K562 (cell line): ENCODE data around the gene SNX33. TPM values are rescaled to one million over a fixed set of nuclear protein-coding genes. Genes with fewer than 3 reads are reported as not detected.

ENCODE experiments used
- ATAC-seq: fragments of 200-7000 bp; cut with Tn5 transposase; 3 replicates; pipeline ENCODE4 v1.9.1; 2020; ENCODE audit warnings: moderate library complexity
- BruUV-seq: library from RNA; stranded (reverse); fragments of 400-500 nt; replicated peaks from 2 replicates; lab custom pipeline; 2021; lab: Mats Ljungman, UMichigan
- CTCF ChIA-PET: fragments of 300-600 bp; formaldehyde crosslinking; extraction: SDS; loops from one replicate; lab custom pipeline; 2021; ENCODE audit warnings: low intra/inter-chr PET ratio; lab: Yijun Ruan, JAX
- POLR2A ChIA-PET: fragments of 300-600, 350-650 bp; sonication (Branson Sonifier 250); formaldehyde crosslinking; extraction: SDS; loops from one replicate; lab custom pipeline; 2021; ENCODE audit warnings: antibody characterized with exemption, inconsistent platforms; lab: Yijun Ruan, JAX
- DNase-seq, 4 experiments: peaks; one replicate each; pipeline versions ENCODE4 v3.0.0 to v3.0.0-alpha.2; 2011 to 2018; ENCODE audit warnings: low spot score in 3 of 4, mixed read lengths in 3 of 4; ENCODE audit errors: extremely low read depth in 1 of 4
- FAIRE-seq: peaks from 2 replicates; lab custom pipeline; 2011; peaks lifted over from hg19 to GRCh38; lab: Jason Lieb, UNC
- H2AFZ ChIP-seq: 2 replicates; pipeline ENCODE4 v1.6.0; 2011; ENCODE audit warnings: low read depth, low read length, control low read depth, inconsistent platforms
- H3K27ac ChIP-seq: fragments of 200-600 bp; 3 replicates; pipeline ENCODE4 v1.8.0; 2011; ENCODE audit warnings: low read depth, mild to moderate bottlenecking, control low read depth, inconsistent platforms, low read length, moderate library complexity, mixed read lengths; ENCODE audit errors: extremely low read depth
- H3K27me3 ChIP-seq, 2 experiments: fragments of 300-600 bp in 1 of 2; 2 replicates in 1 of 2; 3 replicates in 1 of 2; pipeline versions ENCODE4 v1.6.0 to v1.8.0; 2011; ENCODE audit warnings: inconsistent platforms in 2 of 2, low read length in 2 of 2, mild to moderate bottlenecking in 1 of 2, mixed read lengths in 1 of 2, moderate library complexity in 1 of 2; ENCODE audit not compliant: control insufficient read depth in 2 of 2, insufficient read depth in 2 of 2
- H3K36me3 ChIP-seq: fragments of 300-600 bp; 3 replicates; pipeline ENCODE4 v1.8.0; 2011; ENCODE audit warnings: mild to moderate bottlenecking, low read length, inconsistent platforms; ENCODE audit not compliant: control insufficient read depth, insufficient read depth
- H3K4me1 ChIP-seq, 2 experiments: fragments of 200-600 bp in 1 of 2; replicated peaks in 1 of 2; 2 replicates in 1 of 2; 3 replicates in 1 of 2; pipeline versions ENCODE4 v1.5.1 to v1.8.0; 2011; ENCODE audit warnings: inconsistent platforms in 2 of 2, low read length in 2 of 2, mild to moderate bottlenecking in 1 of 2, mixed read lengths in 1 of 2, moderate library complexity in 1 of 2; ENCODE audit not compliant: control insufficient read depth in 2 of 2, insufficient read depth in 2 of 2
- H3K4me2 ChIP-seq: 2 replicates; pipeline ENCODE4 v1.6.1; 2011; ENCODE audit warnings: low read length, control low read depth, inconsistent platforms, mixed read lengths; ENCODE audit not compliant: insufficient read depth
- H3K4me3 ChIP-seq: fragments of 200-600 bp; sonication (generic), shearing (Covaris generic); 2 replicates; pipeline ENCODE4 v1.5.1; 2016; ENCODE audit warnings: control low read depth, inconsistent platforms
- H3K79me2 ChIP-seq: fragments of 200-600 bp; 3 replicates; pipeline ENCODE4 v1.8.0; 2011; ENCODE audit warnings: low read length, inconsistent platforms; ENCODE audit not compliant: control insufficient read depth, insufficient read depth
- H3K9ac ChIP-seq, 2 experiments: 2 replicates each; pipeline versions ENCODE4 v1.6.0 to v1.6.1; 2011; ENCODE audit warnings: low read depth in 2 of 2, low read length in 2 of 2, control low read depth in 1 of 2, inconsistent platforms in 1 of 2, mild to moderate bottlenecking in 1 of 2, mixed read lengths in 1 of 2; ENCODE audit not compliant: insufficient read depth in 1 of 2
- H3K9me1 ChIP-seq: one replicate; pipeline ENCODE4 v1.6.0; 2011; ENCODE audit warnings: inconsistent platforms, mild to moderate bottlenecking, low read length, moderate library complexity; ENCODE audit not compliant: control insufficient read depth, insufficient read depth
- H3K9me3 ChIP-seq: replicated peaks from 2 replicates; pipeline ENCODE4 v1.5.1; 2011; ENCODE audit warnings: low read depth, low read length, inconsistent platforms; ENCODE audit not compliant: control insufficient read depth, insufficient read depth
- H4K20me1 ChIP-seq: replicated peaks from 2 replicates; pipeline ENCODE4 v1.6.1; 2011; ENCODE audit warnings: low read length, inconsistent platforms, mixed read lengths; ENCODE audit not compliant: control insufficient read depth, insufficient read depth
- CAMTA2 ChIP-seq: fragments of 250-450 bp; sonication (Bioruptor Pico); conservative IDR thresholded peaks from 2 replicates; pipeline ENCODE4 v1.5.1; 2022
- COPS2 ChIP-seq: fragments of 450-650 bp; conservative IDR thresholded peaks from 2 replicates; pipeline ENCODE4 v1.6.1; 2016; ENCODE audit warnings: mild to moderate bottlenecking, moderate library complexity
- ETV6 ChIP-seq, 3 experiments: fragments of 150-350 bp in 1 of 3; sonication (generic) in 1 of 3; formaldehyde crosslinking in 1 of 3; IDR thresholded peaks; 2 replicates each; pipeline versions ENCODE4 v1.6.1 to v1.8.0; 2014 to 2022; ENCODE audit warnings: borderline replicate concordance in 2 of 3, low read depth in 2 of 3, antibody characterized with exemption in 1 of 3, low read length in 1 of 3, mild to moderate bottlenecking in 1 of 3, missing genetic modification reagents in 1 of 3
- HMBOX1 ChIP-seq: sonication (generic); IDR thresholded peaks from 2 replicates; pipeline ENCODE4 v1.6.1; 2016
- SAFB2 ChIP-seq: fragments of 200-400 bp; formaldehyde crosslinking; IDR thresholded peaks from 2 replicates; pipeline ENCODE4 v1.6.1; 2018; ENCODE audit warnings: borderline replicate concordance, low read length, low read depth, moderate library complexity; ENCODE audit not compliant: severe bottlenecking
- SIX5 ChIP-seq, 2 experiments: IDR thresholded peaks; 2 replicates each; pipeline ENCODE4 v1.6.1; 2011; ENCODE audit warnings: low read length in 2 of 2, borderline replicate concordance in 1 of 2, low read depth in 1 of 2, mild to moderate bottlenecking in 1 of 2, moderate library complexity in 1 of 2; ENCODE audit not compliant: insufficient read depth in 1 of 2
- SP2 ChIP-seq: IDR thresholded peaks from 2 replicates; pipeline ENCODE4 v1.6.1; 2011; ENCODE audit warnings: mild to moderate bottlenecking, low read depth, low read length, moderate library complexity; ENCODE audit not compliant: poor library complexity, severe bottlenecking; ENCODE audit errors: extremely low read depth
- SRSF7 ChIP-seq: fragments of 200-400 bp; formaldehyde crosslinking; optimal IDR thresholded peaks from 2 replicates; pipeline ENCODE3; 2017; ENCODE audit warnings: mild to moderate bottlenecking, low read depth, low read length
- THAP7 ChIP-seq: fragments of 250-450 bp; sonication (Bioruptor Pico); IDR thresholded peaks from 2 replicates; pipeline ENCODE4 v1.5.0; 2021
- TSC22D4 ChIP-seq: fragments of 450-650 bp; IDR thresholded peaks from 2 replicates; pipeline ENCODE4 v1.6.1; 2016; ENCODE audit warnings: missing genetic modification characterization, missing biosample characterization, control low read depth
- ZBTB12 ChIP-seq: fragments of 250-450 bp; sonication (Bioruptor Pico); IDR thresholded peaks from 2 replicates; pipeline ENCODE4 v1.4.0; 2020
- ZFP36 ChIP-seq: fragments of 150-350 bp; IDR thresholded peaks from 2 replicates; pipeline ENCODE4 v1.6.1; 2018; ENCODE audit warnings: low read length, low read depth; ENCODE audit not compliant: partially characterized antibody
- ZNF12 ChIP-seq: sonication (generic); formaldehyde crosslinking; IDR thresholded peaks from 2 replicates; pipeline ENCODE4 v1.4.0; 2020; ENCODE audit warnings: mild to moderate bottlenecking, missing genetic modification reagents
- ZNF347 ChIP-seq: fragments of 450-650 bp; formaldehyde crosslinking; IDR thresholded peaks from 2 replicates; pipeline ENCODE4 v1.4.0; 2020; ENCODE audit warnings: low read depth, mild to moderate bottlenecking, moderate library complexity
- ZNF561 ChIP-seq: fragments of 450-650 bp; formaldehyde crosslinking; conservative IDR thresholded peaks from 2 replicates; pipeline ENCODE4 v1.4.0; 2020; ENCODE audit warnings: mild to moderate bottlenecking, moderate library complexity
- ZSCAN32 ChIP-seq: fragments of 450-650 bp; formaldehyde crosslinking; IDR thresholded peaks from 2 replicates; pipeline ENCODE4 v1.4.0; 2020; ENCODE audit warnings: mild to moderate bottlenecking, moderate library complexity
- WGBS: fragments of 100-300 bp; shearing (Covaris generic); methylation state at CpG from one replicate; pipeline ENCODE4 v1.1.6; 2016; ENCODE audit warnings: low coverage, mixed read lengths; ENCODE audit not compliant: insufficient coverage; ENCODE audit errors: missing lambda C conversion rate; 5-methylcytosine and 5-hydroxymethylcytosine counted together
- in situ Hi-C: fragments of 300-500 bp; cut with MboI; formaldehyde crosslinking; loops from 4 replicates; pipeline ENCODE4 v1.15.0; 2018; ENCODE audit warnings: inconsistent platforms, mixed read lengths
- intact Hi-C: fragments of 100-400 bp; cut with micrococcal nuclease; formaldehyde crosslinking; loops from 2 replicates; pipeline ENCODE4 v1.14.2; 2022
- polyA plus RNA-seq, 8 experiments: library from polyadenylated mRNA; depleted of rRNA in 4 of 8; stranded (reverse) in 5 of 8; unstranded in 3 of 8; fragments of >200 nt; fragmentation: Nextera tagmentation in 2 of 8; fragmentation: Illumina TruSeq in 1 of 8; extraction: Ambion mirVana in 2 of 8; extraction: Trizol in 1 of 8; gene quantifications; 2 replicates each; pipeline versions ENCODE4 v1.2.1 to v1.2.3, GENCODE V29; 2011 to 2014; ENCODE audit warnings: inconsistent platforms in 1 of 8, missing spikeins in 1 of 8
- total RNA-seq, 7 experiments: library from RNA; depleted of rRNA in 6 of 7; stranded (reverse); fragments of >200 nt in 6 of 7; fragmentation: Illumina TruSeq in 2 of 7; extraction: Trizol in 2 of 7; gene quantifications; 2 replicates each; pipeline versions ENCODE4 v1.2.1 to v1.2.3, GENCODE V29; 2011 to 2021; ENCODE audit warnings: low replicate concordance in 1 of 7

The SNX33 gene
- total and polyA plus RNA-seq, 9 of the 15 experiments (the other 6 are each of a cell fraction or from before 2014, with no cell fraction given), result 1.4 to 14.1 (median 8.2) TPM

GRCh38 chr15:75656331-75656730, 8.6 kb downstream of the SNX33 start:
- no peak overlapping the region for H2AFZ ChIP-seq
- peaks cover 14 to 34% of the 10 kb centered on the region in 2 experiments for H3K4me1 ChIP-seq
- ChIA-PET CTCF (no interaction called here), POLR2A (no interaction called here)
- H3K79me2 ChIP-seq, result peaks cover 30% of the 10 kb centered on the region
- ATAC-seq (no peak), DNase-seq (no peak), FAIRE-seq (no peak)
- no peaks in the 10 kb centered on the region for H3K27me3 ChIP-seq
- no peak overlapping the region for H3K4me3 ChIP-seq
- WGBS, result 94% methylated on average over 5 of the region's 5 CpGs
- in situ Hi-C loops, result no loop called here
- H3K9me3 ChIP-seq, result no peaks in the 10 kb centered on the region
- no peak overlapping the region for H3K27ac ChIP-seq
- BruUV-seq, result no TSS peak
- no peak overlapping the region for H3K4me2 ChIP-seq
- 0 out of 2 replicates have a peak, but pooled peaks cover 7% of the 10 kb centered on the region for H4K20me1 ChIP-seq
- H3K36me3 ChIP-seq, result peaks cover 31% of the 10 kb centered on the region; the same call in 2 of the 3 replicates
- TF ChIP-seq TSC22D4 (tag), result no peak
- TF ChIP-seq ZNF12, result no peak
- no peak for TF ChIP-seq HMBOX1
- no peak for TF ChIP-seq ZNF347
- TF ChIP-seq SRSF7, result no peak
- no peak for TF ChIP-seq ZBTB12 (CRISPR knock-in tag)
- TF ChIP-seq ZFP36, result no peak
- no peak for TF ChIP-seq SP2
- no peak for TF ChIP-seq ZSCAN32 (CRISPR knock-in tag)
- no peak for TF ChIP-seq ZNF561 (CRISPR knock-in tag)
- no peak for TF ChIP-seq SIX5 (IDR thresholded peaks at IDR 0.05; ENCODE audit: borderline replicate concordance in 1 of 2, insufficient read depth in 1 of 2, low read depth in 1 of 2, low read length in 2 of 2)
- TF ChIP-seq ETV6 (IDR thresholded peaks at IDR 0.05; ENCODE audit: borderline replicate concordance in 1 of 2, low read depth in 2 of 2, low read length in 1 of 2), result no peak
- no peak for TF ChIP-seq ETV6 (CRISPR knock-in tag; IDR thresholded peaks at IDR 0.05; ENCODE audit: borderline replicate concordance)
- no peak for TF ChIP-seq THAP7 (CRISPR knock-in tag)
- TF ChIP-seq COPS2, result no peak
- TF ChIP-seq SAFB2, result no peak
- no peak for TF ChIP-seq CAMTA2 (CRISPR knock-in tag)
- intact Hi-C loops, result no loop called here
- no peaks in the 10 kb centered on the region for H3K9me1 ChIP-seq
- no peak overlapping the region for H3K9ac ChIP-seq
